ENCODE results near the gene MAPKAP1. TPM values are rescaled to one million over a fixed set of nuclear protein-coding genes. Genes with fewer than 3 reads are reported as not detected.
A peak's percentile ranks its signal among the peaks of the same experiment; 100 is the strongest.

The MAPKAP1 gene
- total and polyA plus RNA-seq, 2 experiments from 2014 or later, result 68.5 to 74.5 TPM

- H3K4me1 ChIP-seq (ENCODE audit: insufficient read depth), result peaks cover 23% of the 10 kb centered on the region
- no peaks in the 10 kb centered on the region; the same call in 1 of the 2 replicates for H3F3A ChIP-seq (ENCODE audit: insufficient read depth)
- H3K9me3 ChIP-seq (ENCODE audit: low read depth), result no peaks in the 10 kb centered on the region
- no peak overlapping the region for H2AFZ ChIP-seq
- H3K9me2 ChIP-seq (ENCODE audit: insufficient read depth), result no peaks in the 10 kb centered on the region
- no peaks in the 10 kb centered on the region for H4K20me1 ChIP-seq (ENCODE audit: insufficient read depth)
- no peak for TF ChIP-seq EZH2 (IDR thresholded peaks at IDR 0.05; ENCODE audit: insufficient read depth, poor library complexity, severe bottlenecking)
- TF ChIP-seq EZH2phosphoT487 (IDR thresholded peaks at IDR 0.05; ENCODE audit: insufficient read depth, low read depth), result no peak
- H3K27me3 ChIP-seq (replicated peaks; ENCODE audit: insufficient read depth), result no peaks in the 10 kb centered on the region
- no peaks in the 10 kb centered on the region for H3K36me3 ChIP-seq (ENCODE audit: low read depth)
- WGBS, 2 experiments (ENCODE audit: low coverage in 1 of 2, low lambda C conversion rate in 2 of 2, missing lambda C conversion rate in 2 of 2), result 34 to 41% methylated on average over 4 of the region's 4 CpGs
- in situ Hi-C loops (cut with MboI), result no loop called here
- H3K4me2 ChIP-seq (ENCODE audit: unreplicated experiment), result peak overlapping the region; percentile 8
- DNase-seq, result no peak
- peaks cover 11% of the 10 kb centered on the region; the same call in 1 of the 2 replicates for H3K79me2 ChIP-seq (ENCODE audit: insufficient read depth)
- no peak overlapping the region for H3K9ac ChIP-seq
- no peak overlapping the region for H3K27ac ChIP-seq
- H3K4me3 ChIP-seq, result no peak overlapping the region
Observed at GRCh38 chr9:125472562-125472925, 234.5 kb downstream of the MAPKAP1 start.

GRCh38 chr9:125470767-125471580 lies 236.0 kb downstream of the MAPKAP1 start:
- H3K4me3 ChIP-seq, result no peak overlapping the region
- no peaks in the 10 kb centered on the region for H3K9me2 ChIP-seq (ENCODE audit: insufficient read depth)
- TF ChIP-seq EZH2phosphoT487 (IDR thresholded peaks at IDR 0.05; ENCODE audit: insufficient read depth, low read depth), result no peak
- no peak for TF ChIP-seq EZH2 (IDR thresholded peaks at IDR 0.05; ENCODE audit: insufficient read depth, poor library complexity, severe bottlenecking)
- H3K27ac ChIP-seq, result no peak overlapping the region
- H4K20me1 ChIP-seq (ENCODE audit: insufficient read depth), result no peaks in the 10 kb centered on the region
- WGBS, 2 experiments (ENCODE audit: low coverage in 1 of 2, low lambda C conversion rate in 2 of 2, missing lambda C conversion rate in 2 of 2), result 97 to 99% methylated on average over 14 of the region's 14 CpGs
- no peaks in the 10 kb centered on the region; the same call in 1 of the 2 replicates for H3F3A ChIP-seq (ENCODE audit: insufficient read depth)
- no peak overlapping the region for H3K9ac ChIP-seq
- no peaks in the 10 kb centered on the region for H3K9me3 ChIP-seq (ENCODE audit: low read depth)
- H2AFZ ChIP-seq, result no peak overlapping the region
- in situ Hi-C loops (cut with MboI), result no loop called here
- H3K36me3 ChIP-seq (ENCODE audit: low read depth), result no peaks in the 10 kb centered on the region
- H3K27me3 ChIP-seq (replicated peaks; ENCODE audit: insufficient read depth), result no peaks in the 10 kb centered on the region
- H3K79me2 ChIP-seq (ENCODE audit: insufficient read depth), result peaks cover 11% of the 10 kb centered on the region; the same call in 1 of the 2 replicates
- H3K4me2 ChIP-seq (ENCODE audit: unreplicated experiment), result no peak overlapping the region
- H3K4me1 ChIP-seq (ENCODE audit: insufficient read depth), result peaks cover 23% of the 10 kb centered on the region
- no peak for DNase-seq

- Histone ChIP-seq H4K20me1 (ENCODE audit: insufficient read depth) (no peaks in the 10 kb centered on the region), H3K9me3 (ENCODE audit: low read depth) (no peaks in the 10 kb centered on the region), H3K27ac (no peak overlapping the region), H3K79me2 (ENCODE audit: insufficient read depth) (peaks cover 11% of the 10 kb centered on the region; the same call in 1 of the 2 replicates), H3F3A (ENCODE audit: insufficient read depth) (no peaks in the 10 kb centered on the region; the same call in 1 of the 2 replicates), H3K4me1 (ENCODE audit: insufficient read depth) (peaks cover 23% of the 10 kb centered on the region), H3K9me2 (ENCODE audit: insufficient read depth) (no peaks in the 10 kb centered on the region), H2AFZ (no peak overlapping the region), H3K36me3 (ENCODE audit: low read depth) (no peaks in the 10 kb centered on the region; the same call in 1 of the 2 replicates), H3K27me3 (replicated peaks; ENCODE audit: insufficient read depth) (no peaks in the 10 kb centered on the region), H3K4me3 (no peak overlapping the region), H3K9ac (no peak overlapping the region), H3K4me2 (ENCODE audit: unreplicated experiment) (no peak overlapping the region)
- TF ChIP-seq EZH2 (IDR thresholded peaks at IDR 0.05; ENCODE audit: insufficient read depth, poor library complexity, severe bottlenecking) (no peak), EZH2phosphoT487 (IDR thresholded peaks at IDR 0.05; ENCODE audit: insufficient read depth, low read depth) (no peak)
- 95 to 98% methylated on average over 3 of the region's 3 CpGs for WGBS, 2 experiments (ENCODE audit: low coverage in 1 of 2, low lambda C conversion rate in 2 of 2, missing lambda C conversion rate in 2 of 2)
- no peak for DNase-seq
- in situ Hi-C loops (cut with MboI), result no loop called here
Observed at GRCh38 chr9:125470189-125470588, 236.8 kb downstream of the MAPKAP1 start.

- Histone ChIP-seq H2AFZ (no peak overlapping the region), H3K9me3 (ENCODE audit: low read depth) (no peaks in the 10 kb centered on the region), H3K27ac (no peak overlapping the region), H3K4me2 (ENCODE audit: unreplicated experiment) (no peak overlapping the region), H3K9ac (no peak overlapping the region), H3F3A (ENCODE audit: insufficient read depth) (no peaks in the 10 kb centered on the region; the same call in 1 of the 2 replicates), H3K4me3 (no peak overlapping the region), H3K4me1 (ENCODE audit: insufficient read depth) (peaks cover 21% of the 10 kb centered on the region), H4K20me1 (ENCODE audit: insufficient read depth) (no peaks in the 10 kb centered on the region), H3K79me2 (ENCODE audit: insufficient read depth) (no peaks in the 10 kb centered on the region), H3K27me3 (replicated peaks; ENCODE audit: insufficient read depth) (no peaks in the 10 kb centered on the region), H3K9me2 (ENCODE audit: insufficient read depth) (no peaks in the 10 kb centered on the region), H3K36me3 (ENCODE audit: low read depth) (no peaks in the 10 kb centered on the region; the same call in 1 of the 2 replicates)
- no peak for TF ChIP-seq EZH2phosphoT487 (IDR thresholded peaks at IDR 0.05; ENCODE audit: insufficient read depth, low read depth)
- TF ChIP-seq EZH2 (IDR thresholded peaks at IDR 0.05; ENCODE audit: insufficient read depth, poor library complexity, severe bottlenecking), result no peak
- WGBS, 2 experiments (ENCODE audit: low coverage in 1 of 2, low lambda C conversion rate in 2 of 2, missing lambda C conversion rate in 2 of 2), result 82 to 86% methylated on average over 8 of the region's 8 CpGs
- DNase-seq, result no peak
- in situ Hi-C loops (cut with MboI), result no loop called here
Observed at GRCh38 chr9:125468646-125469045, 238.4 kb downstream of the MAPKAP1 start.

All from GM23248 (cell line).